ENCODE measurements around the gene MAP3K14. TPM values are rescaled to one million over a fixed set of nuclear protein-coding genes. Genes with fewer than 3 reads are reported as not detected.

Gene MAP3K14
- total and polyA plus RNA-seq, 10 of the 15 experiments (the other 5 are each of a cell fraction or from before 2014, with no cell fraction given) = 2.1 to 33.3 (median 19.7) TPM

DNA sequence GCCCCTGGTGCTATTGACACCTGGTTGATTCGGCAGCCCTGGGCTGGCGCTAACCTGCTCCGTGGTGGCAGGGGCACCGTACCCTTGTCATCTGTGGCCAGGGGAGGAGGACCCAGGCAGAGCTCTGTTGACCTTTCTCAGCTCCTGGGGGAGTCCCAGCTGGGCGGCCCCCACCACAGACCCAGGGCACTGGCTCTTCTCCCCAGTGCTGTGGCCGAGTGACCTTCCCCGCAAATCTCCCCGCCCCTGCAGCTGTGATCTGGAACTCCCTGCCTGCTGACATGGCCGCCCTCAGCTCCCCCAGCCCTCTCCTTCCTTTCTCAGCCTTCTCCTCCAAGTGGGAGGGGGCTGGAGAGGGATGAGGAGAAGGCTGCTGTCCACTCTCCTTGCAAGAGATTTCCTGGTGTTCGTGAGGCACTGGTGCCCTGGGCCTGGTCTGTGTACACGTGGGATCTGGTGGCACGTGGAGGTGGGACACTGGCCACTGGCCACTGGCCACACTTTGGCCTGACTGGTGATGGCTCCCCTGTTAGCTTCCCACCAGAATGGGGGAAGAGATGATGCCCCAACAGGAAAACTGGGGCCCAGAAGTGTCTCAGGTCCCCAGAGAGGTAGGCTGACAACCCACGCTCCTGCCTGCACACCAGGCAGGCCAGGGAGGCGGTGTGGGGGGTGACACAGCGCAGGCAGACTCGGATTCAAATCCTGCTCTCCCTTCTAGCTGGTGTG is 87.0 kb downstream of the MAP3K14 start (continued):
- TF ChIP-seq BCL3 (IDR thresholded peaks at IDR 0.05; ENCODE audit: borderline replicate concordance, insufficient read depth, low read depth, low read length, poor library complexity, severe bottlenecking) = no peak
- no peak for TF ChIP-seq ZNF207 (IDR thresholded peaks at IDR 0.05; ENCODE audit: borderline replicate concordance)
- no peak for TF ChIP-seq CBX5 (IDR thresholded peaks at IDR 0.05; ENCODE audit: low read depth)
- no peak for TF ChIP-seq GATAD2B (conservative IDR thresholded peaks at IDR 0.05; ENCODE audit: low read depth)
- TF ChIP-seq POLR2AphosphoS2 (IDR thresholded peaks at IDR 0.05; ENCODE audit: low read depth, low read length) = no peak
- TF ChIP-seq, protein P1, sequence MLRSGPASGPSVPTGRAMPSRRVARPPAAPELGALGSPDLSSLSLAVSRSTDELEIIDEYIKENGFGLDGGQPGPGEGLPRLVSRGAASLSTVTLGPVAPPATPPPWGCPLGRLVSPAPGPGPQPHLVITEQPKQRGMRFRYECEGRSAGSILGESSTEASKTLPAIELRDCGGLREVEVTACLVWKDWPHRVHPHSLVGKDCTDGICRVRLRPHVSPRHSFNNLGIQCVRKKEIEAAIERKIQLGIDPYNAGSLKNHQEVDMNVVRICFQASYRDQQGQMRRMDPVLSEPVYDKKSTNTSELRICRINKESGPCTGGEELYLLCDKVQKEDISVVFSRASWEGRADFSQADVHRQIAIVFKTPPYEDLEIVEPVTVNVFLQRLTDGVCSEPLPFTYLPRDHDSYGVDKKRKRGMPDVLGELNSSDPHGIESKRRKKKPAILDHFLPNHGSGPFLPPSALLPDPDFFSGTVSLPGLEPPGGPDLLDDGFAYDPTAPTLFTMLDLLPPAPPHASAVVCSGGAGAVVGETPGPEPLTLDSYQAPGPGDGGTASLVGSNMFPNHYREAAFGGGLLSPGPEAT (IDR thresholded peaks at IDR 0.05; ENCODE audit: low read depth) = no peak
- 0 out of 2 replicates have a peak, but pooled peaks have one; percentile 11 for TF ChIP-seq PAX5 (IDR thresholded peaks at IDR 0.05; ENCODE audit: borderline replicate concordance, low read depth, low read length)
- no peak for TF ChIP-seq POU2F2 (IDR thresholded peaks at IDR 0.05; ENCODE audit: borderline replicate concordance, low read depth, low read length)
- peak; percentile 85 for TF ChIP-seq YY1 (IDR thresholded peaks at IDR 0.05; ENCODE audit: low read depth, low read length)
- TF ChIP-seq FOS (IDR thresholded peaks at IDR 0.05; ENCODE audit: borderline replicate concordance, extremely low read depth, insufficient read length) = no peak
- TF ChIP-seq MEF2B (IDR thresholded peaks at IDR 0.05; ENCODE audit: partially characterized antibody, poor library complexity, severe bottlenecking) = no peak
- TF ChIP-seq POLR2AphosphoS5 (IDR thresholded peaks at IDR 0.05; ENCODE audit: low read length) = no peak; the same call in 1 of the 2 replicates
- TF ChIP-seq TCF7 (IDR thresholded peaks at IDR 0.05; ENCODE audit: borderline replicate concordance) = no peak
- no peak for TF ChIP-seq RB1 (IDR thresholded peaks at IDR 0.05; ENCODE audit: borderline replicate concordance)
- TF ChIP-seq, protein P2, sequence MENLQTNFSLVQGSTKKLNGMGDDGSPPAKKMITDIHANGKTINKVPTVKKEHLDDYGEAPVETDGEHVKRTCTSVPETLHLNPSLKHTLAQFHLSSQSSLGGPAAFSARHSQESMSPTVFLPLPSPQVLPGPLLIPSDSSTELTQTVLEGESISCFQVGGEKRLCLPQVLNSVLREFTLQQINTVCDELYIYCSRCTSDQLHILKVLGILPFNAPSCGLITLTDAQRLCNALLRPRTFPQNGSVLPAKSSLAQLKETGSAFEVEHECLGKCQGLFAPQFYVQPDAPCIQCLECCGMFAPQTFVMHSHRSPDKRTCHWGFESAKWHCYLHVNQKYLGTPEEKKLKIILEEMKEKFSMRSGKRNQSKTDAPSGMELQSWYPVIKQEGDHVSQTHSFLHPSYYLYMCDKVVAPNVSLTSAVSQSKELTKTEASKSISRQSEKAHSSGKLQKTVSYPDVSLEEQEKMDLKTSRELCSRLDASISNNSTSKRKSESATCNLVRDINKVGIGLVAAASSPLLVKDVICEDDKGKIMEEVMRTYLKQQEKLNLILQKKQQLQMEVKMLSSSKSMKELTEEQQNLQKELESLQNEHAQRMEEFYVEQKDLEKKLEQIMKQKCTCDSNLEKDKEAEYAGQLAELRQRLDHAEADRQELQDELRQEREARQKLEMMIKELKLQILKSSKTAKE (IDR thresholded peaks at IDR 0.05; ENCODE audit: low read depth, poor library complexity, severe bottlenecking) = no peak
- TF ChIP-seq ZNF687 (IDR thresholded peaks at IDR 0.05) = no peak
- peak; percentile 70; the same call in 1 of the 2 replicates for TF ChIP-seq TCF12 (IDR thresholded peaks at IDR 0.05; ENCODE audit: low read depth, low read length)
- TF ChIP-seq SMAD5 (IDR thresholded peaks at IDR 0.05; ENCODE audit: low read depth) = no peak
- TF ChIP-seq ETV6 (conservative IDR thresholded peaks at IDR 0.05 in 1 of 2, IDR thresholded peaks at IDR 0.05 in 1 of 2; ENCODE audit: borderline replicate concordance in 1 of 2, low read depth in 1 of 2) = no peak

All from GM12878 (cell line).